Measurements from ENCODE around the gene RDH5. TPM values are rescaled to one million over a fixed set of nuclear protein-coding genes. Genes with fewer than 3 reads are reported as not detected.
A peak's percentile ranks its signal among the peaks of the same experiment; 100 is the strongest.
"Not testable (repeated sequence)": the region's sequence is repeated elsewhere in the genome, so short reads cannot be mapped to it uniquely, and the experiment has no call there.

The RDH5 gene
- total RNA-seq, 2 donors from 2014 or later = 6.4 to 13.3 TPM

DNA sequence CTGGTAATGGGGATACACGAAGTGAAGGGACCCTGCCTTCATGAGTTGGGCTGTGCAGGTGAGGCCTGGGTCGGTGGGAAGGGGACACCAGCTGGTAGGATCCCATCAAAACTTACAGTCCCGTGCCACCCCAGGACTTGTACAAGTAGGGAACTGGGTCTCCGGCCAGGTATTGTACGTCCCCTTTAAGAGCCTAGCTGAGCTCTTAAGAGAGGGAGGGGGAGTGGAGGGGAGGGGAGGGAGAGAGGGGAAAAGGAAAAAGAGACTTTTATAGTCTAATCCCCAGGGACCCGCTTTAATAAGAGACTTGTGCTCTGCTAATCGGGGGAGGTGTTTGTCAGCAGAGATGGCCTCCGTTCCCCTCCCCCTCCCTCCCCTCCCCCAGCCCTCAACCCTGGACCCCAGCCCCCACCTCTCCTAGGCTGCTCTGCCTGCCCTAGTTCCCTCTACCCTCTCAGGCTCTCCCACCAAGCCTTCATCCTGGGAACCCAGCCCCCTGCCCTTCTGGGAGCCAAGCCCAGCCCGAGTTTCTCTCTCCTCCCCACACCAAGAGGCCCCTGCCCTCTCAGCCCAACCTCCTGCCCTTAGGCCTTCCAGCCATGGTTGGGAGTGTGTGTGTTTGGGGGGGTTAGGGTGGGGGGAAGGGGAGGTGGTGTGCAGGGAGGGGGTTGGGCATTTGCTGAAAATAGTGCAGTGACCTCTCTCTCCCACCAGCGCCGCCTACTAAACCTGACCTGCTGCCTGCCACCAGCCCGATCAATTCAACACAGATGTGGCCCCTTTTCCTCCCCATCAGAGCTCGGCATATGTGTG is 25.4 kb downstream of the RDH5 start:
- no peaks in the 10 kb centered on the region for H3K9me3 Mint-ChIP-seq
- peak overlapping the region; percentile 2 to 5 for H3K27ac Mint-ChIP-seq
- DNase-seq (ENCODE audit: low spot score in 2 of 2) (peak in 1 of 2 donors; percentile 31), ATAC-seq (no peak)
- H3K36me3 Mint-ChIP-seq = no peaks in the 10 kb centered on the region

DNA sequence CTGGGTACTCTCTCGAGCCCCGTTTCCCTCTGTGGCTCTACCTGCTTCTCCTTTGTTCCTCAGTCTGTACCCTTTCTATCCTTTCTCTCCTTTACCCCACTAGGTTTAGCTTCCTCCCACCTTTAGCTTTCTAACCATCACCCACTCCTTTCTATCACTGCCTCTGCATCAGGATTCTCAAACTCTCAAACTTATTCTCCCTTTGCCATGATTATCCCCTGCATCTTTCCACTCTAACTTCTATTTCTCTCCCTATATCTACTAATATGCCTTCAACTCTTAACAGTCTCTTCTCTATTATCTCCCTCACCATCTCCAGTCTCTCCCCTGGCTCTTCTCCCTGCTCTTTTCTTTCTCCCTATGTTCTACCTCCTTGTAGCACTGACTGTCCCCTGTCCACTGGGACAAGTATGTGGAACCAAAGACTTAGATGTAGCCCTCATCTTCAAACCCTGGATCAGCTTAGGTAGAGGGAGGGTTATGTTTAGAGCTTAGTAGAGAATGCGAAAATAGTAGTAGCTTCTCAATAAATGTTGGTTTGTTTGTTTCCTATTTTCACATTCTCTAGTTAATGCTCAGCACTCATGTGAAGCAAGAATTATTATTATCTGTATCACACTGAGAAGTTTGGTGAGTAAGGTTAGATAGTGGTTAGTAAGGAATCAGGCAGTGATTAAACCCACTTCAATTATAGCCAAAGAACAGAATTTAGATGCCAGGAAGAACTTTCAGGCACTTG is 26.1 kb downstream of the RDH5 start:
- peak in 1 of 2 donors; percentile 38 for DNase-seq (ENCODE audit: low spot score in 2 of 2)
- H3K9me3 Mint-ChIP-seq = no peaks in the 10 kb centered on the region
- no peak for ATAC-seq
- no peaks in the 10 kb centered on the region for H3K36me3 Mint-ChIP-seq
- peak overlapping the region; percentile 2 to 5 for H3K27ac Mint-ChIP-seq

DNA sequence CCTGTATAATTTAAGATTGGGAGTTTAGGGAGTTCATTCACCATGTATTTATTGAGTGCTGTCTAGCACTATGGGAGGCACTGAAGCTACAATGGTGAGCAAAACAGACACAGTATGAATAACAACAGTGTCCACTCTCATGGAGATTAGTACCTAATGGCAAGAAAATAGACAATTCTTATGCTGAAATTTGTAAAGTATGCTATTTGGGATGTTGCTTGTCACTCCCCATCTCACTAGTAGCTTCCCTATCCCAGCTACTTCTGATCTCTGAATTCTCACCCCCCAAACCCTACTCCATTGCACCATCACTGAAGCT is 26.7 kb downstream of the RDH5 start:
- Mint-ChIP-seq H3K36me3 (no peaks in the 10 kb centered on the region), H3K27ac (no peak overlapping the region), H3K9me3 (no peaks in the 10 kb centered on the region)
- ATAC-seq (no peak), DNase-seq (ENCODE audit: low spot score in 2 of 2) (no peak)

DNA sequence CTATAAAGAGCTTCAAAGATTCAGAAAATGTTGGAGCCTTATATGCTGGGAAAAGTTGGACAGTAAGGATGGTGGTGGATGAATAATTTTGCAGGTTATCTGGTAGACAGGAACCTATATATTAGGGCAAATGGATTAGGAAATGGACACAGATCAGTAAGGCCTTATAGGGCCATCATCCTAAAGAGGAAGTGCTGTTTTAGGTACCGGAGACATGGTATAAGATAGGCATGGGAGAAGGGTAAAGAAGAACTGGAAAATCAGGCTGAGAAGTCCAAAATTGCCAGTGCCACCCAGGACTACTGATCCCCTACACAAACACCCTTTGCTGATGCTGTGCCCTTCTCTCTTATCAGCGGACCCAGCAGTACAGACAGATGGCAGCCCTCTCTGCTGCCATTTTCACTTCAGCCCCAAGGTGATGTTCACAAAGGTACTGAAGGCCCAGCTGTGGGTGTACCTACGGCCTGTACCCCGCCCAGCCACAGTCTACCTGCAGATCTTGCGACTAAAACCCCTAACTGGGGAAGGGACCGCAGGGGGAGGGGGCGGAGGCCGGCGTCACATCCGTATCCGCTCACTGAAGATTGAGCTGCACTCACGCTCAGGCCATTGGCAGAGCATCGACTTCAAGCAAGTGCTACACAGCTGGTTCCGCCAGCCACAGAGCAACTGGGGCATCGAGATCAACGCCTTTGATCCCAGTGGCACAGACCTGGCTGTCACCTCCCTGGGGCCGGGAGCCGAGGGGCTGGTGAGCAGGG is 28.2 kb downstream of the RDH5 start:
- peak overlapping the region; percentile 74 to 75 for H3K27ac Mint-ChIP-seq
- ATAC-seq (no peak), DNase-seq (ENCODE audit: low spot score in 2 of 2) (no peak)
- H3K36me3 Mint-ChIP-seq = no peaks in the 10 kb centered on the region
- H3K9me3 Mint-ChIP-seq = no peaks in the 10 kb centered on the region

DNA sequence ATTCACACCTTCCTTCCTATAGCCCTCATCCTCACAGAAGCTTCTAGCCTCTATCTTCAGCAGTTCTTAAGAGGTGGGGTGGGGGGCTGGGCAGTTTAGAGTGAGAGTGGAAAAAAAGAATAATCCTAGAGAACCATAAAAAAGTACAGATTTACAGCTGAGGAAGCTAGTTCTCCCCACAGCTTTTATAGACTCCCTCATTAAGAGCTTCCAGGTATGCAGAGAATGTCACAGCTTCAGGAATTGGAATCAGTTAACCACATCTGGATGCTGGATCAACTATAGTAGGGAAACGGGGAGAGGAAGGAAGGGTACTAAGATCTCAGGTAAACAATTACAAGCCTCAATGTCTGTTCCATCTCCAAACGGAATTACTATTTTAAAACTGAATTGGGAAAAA is 35.1 kb downstream of the RDH5 start:
- ATAC-seq = no peak
- peak overlapping the region; percentile 23 to 46 for H3K27ac Mint-ChIP-seq
- peaks cover 0 to 22% of the 10 kb centered on the region in 2 donors for H3K36me3 Mint-ChIP-seq
- DNase-seq (ENCODE audit: low spot score in 2 of 2) = no peak
- H3K9me3 Mint-ChIP-seq = no peaks in the 10 kb centered on the region

DNA sequence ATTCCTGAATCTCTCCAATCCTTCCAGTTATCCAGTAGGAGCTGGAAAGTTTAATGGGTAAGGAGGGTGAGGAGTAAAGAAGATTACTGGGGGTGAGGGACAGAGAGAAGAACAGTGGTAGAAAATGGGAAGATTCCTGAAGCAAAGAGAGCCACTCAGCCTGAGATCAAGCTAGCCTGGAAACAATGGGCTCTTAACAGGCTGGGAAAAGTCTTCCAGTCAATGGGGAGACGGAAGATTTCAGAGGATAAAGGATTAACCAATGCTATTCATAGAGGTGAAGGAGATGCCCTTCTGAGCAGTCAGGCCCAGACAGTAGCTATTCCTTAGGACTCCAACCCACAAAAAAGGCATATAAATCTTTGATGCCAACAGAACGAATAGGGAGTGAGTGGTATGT is 37.5 kb downstream of the RDH5 start:
- H3K27ac Mint-ChIP-seq = peak overlapping the region; percentile 7 to 92

DNA sequence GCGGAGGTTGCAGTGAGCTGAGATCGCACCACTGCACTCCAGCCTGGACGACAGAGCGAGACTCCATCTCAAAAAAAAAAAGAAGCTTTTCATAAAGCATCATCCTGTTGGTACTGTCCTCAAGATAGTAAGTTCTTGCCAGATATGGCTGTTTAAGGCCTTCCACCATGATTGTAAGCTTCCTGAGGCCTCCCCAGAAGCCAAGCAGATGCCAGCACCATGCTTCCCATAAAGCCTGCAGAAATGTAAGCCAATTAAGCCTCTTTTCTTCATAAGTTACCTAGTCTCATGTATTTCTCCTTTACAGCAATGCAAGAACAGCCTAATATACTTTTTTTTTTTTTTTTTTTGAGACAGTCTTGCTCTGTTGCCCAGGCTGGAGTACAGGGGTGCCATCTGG is 38.4 kb downstream of the RDH5 start:
- ATAC-seq; H3K9me3 Mint-ChIP-seq; DNase-seq (ENCODE audit: low spot score in 2 of 2): not testable (repeated sequence)
- Mint-ChIP-seq H3K27ac (peak overlapping the region; percentile 7 to 50), H3K36me3 (peaks cover 0 to 38% of the 10 kb centered on the region in 2 donors)

More for the DNA sequence above, 37.5 kb downstream of the RDH5 start:
- ATAC-seq (no peak), DNase-seq (ENCODE audit: low spot score in 2 of 2) (no peak)
- Mint-ChIP-seq H3K36me3 (peaks cover 0 to 38% of the 10 kb centered on the region in 2 donors), H3K9me3 (peaks cover 0 to 4% of the 10 kb centered on the region in 2 donors)

DNA sequence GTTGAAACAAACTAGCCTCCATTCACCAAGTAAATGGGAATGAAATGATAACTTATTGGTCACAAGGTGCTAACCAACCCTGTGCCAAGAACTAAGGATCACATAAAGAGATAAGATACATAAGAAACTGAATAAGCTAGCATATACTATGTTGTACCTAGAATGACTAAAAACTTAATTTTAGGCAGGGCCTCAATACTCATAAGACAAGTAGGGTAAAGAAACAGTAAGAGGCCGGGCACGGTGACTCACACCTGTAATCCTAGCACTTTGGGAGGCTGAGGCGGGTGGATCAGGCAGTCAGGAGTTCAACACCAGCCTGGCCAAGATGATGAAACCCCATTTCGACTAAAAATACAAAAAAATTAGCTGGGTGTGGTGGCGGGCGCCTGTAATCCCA is 40.5 kb downstream of the RDH5 start:
- DNase-seq (ENCODE audit: low spot score in 2 of 2) (peak in 1 of 2 donors; percentile 43), ATAC-seq (peak; percentile 93 to 97)
- peaks cover 0 to 38% of the 10 kb centered on the region in 2 donors for H3K36me3 Mint-ChIP-seq
- peaks cover 0 to 4% of the 10 kb centered on the region in 2 donors for H3K9me3 Mint-ChIP-seq
- H3K27ac Mint-ChIP-seq = peak overlapping the region; percentile 86 to 94

DNA sequence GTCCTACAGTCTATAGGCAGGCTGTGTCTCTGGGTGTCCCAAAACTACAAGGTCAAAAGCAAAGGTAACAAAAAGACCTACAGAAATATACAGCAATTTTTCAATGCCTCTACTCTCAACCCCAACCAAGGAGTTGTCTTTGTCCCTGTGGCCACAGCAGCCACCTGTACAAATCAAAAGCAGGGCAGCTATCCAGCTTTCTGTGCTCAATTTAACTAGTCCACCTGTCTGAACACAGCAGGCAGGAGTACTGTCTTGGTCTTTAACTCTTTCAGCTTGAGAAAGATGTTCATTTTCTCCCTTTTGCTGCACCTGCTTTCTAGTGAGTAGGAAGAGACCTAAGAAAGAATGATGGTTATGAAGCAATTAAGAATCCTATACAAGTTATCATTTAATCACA is 42.5 kb downstream of the RDH5 start:
- ATAC-seq = no peak
- H3K9me3 Mint-ChIP-seq = peaks cover 0 to 4% of the 10 kb centered on the region in 2 donors
- H3K27ac Mint-ChIP-seq = no peak overlapping the region
- no peak for DNase-seq (ENCODE audit: low spot score in 2 of 2)
- peaks cover 0 to 32% of the 10 kb centered on the region in 2 donors for H3K36me3 Mint-ChIP-seq

DNA sequence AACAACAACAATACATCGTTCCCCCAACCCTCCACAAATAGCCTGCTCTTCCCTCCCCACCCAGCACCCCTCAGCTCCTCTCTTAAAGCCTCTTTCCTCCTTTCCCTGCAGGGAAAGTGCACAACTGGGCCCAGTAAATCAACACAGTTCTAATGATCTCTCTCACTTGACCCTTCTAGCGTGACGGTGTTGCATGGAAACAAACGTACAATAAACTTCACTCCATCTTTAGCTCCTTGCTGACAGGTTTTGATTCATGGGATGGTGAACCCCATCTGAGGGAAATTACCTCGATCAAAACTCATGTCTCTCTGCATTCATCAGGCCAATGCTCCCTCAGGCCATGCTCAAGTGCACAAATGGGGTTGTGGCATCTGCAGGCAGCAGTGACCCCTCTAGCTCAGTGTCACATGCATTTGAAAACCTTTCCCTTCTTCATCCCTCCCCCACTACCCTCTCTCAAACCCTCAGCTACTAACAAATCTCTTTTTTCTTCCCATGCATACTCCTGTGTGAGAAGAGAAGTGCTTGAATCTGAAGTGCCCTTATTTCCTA is 45.6 kb downstream of the RDH5 start:
- Mint-ChIP-seq H3K9me3 (no peaks in the 10 kb centered on the region), H3K27ac (peak overlapping the region in 1 of 2 donors; percentile 19), H3K36me3 (peaks cover 4 to 16% of the 10 kb centered on the region in 2 donors)

DNA sequence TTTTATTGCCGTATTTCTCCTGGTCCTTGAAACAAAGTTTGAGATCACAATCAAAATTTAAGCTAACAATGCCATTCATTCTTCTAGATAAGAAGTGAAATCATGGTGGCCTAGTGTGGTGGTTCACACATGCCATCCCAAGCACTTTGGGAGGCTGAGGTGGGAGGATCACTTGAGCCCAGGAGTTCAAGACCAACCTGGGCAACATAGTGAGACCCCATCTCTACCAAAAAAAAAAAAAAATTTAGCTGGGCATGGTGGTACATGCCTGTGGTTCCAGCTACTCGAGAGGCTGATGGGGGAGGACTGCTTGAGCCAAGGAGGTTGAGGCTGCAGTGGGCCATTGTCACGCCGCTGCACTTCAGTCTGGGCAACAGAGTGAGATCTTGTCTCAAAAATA is 47.0 kb downstream of the RDH5 start:
- no peak overlapping the region for H3K27ac Mint-ChIP-seq

More for the DNA sequence above, 45.6 kb downstream of the RDH5 start:
- ATAC-seq = no peak
- DNase-seq (ENCODE audit: low spot score in 2 of 2) = no peak

DNA sequence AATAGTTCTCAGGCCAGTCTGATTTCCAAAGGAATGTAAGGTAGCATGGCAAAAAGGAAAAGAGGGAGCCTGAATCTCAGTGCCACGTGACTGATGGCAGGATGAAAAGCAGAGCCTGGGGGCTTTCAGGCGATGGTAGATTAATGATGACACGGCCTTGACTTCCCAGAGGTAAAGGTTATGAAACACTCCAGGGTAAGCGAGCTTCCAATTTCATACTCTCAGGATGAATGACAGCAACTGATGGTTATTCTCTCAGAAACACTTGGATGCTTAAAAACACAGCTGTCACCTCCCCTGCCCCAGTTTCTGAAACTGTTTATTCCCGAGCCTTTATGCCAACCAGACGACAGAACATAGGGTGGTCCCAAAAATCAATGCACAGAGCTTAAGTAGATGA is 51.5 kb downstream of the RDH5 start:
- H3K27ac Mint-ChIP-seq = peak overlapping the region; percentile 9 to 19
- H3K9me3 Mint-ChIP-seq = no peaks in the 10 kb centered on the region
- no peak for DNase-seq (ENCODE audit: low spot score in 2 of 2)
- H3K36me3 Mint-ChIP-seq = peaks cover 4 to 6% of the 10 kb centered on the region in 2 donors
- ATAC-seq = no peak

More for the DNA sequence above, 47.0 kb downstream of the RDH5 start:
- Mint-ChIP-seq H3K9me3 (no peaks in the 10 kb centered on the region), H3K36me3 (peaks cover 4 to 6% of the 10 kb centered on the region in 2 donors)
- ATAC-seq (no peak), DNase-seq (ENCODE audit: low spot score in 2 of 2) (no peak)

Other genes with a start within 250 kb of the RDH5 start
- not detected for gene OR6C68, start 228.0 kb upstream of the RDH5 start, total RNA-seq
- not detected for gene OR6C4, start 170.8 kb upstream of the RDH5 start, total RNA-seq
- not detected for gene OR2AP1, start 147.9 kb upstream of the RDH5 start, total RNA-seq
- not detected for gene OR10P1, start 83.5 kb upstream of the RDH5 start, total RNA-seq
- gene ITGA7, start 12.5 kb upstream of the RDH5 start, total RNA-seq = 10 to 100 TPM in 1 of 2 donors, 1 to 10 TPM in 1; 4.0 to 11.9 TPM
- 100 to 1,000 TPM; 116 to 118 TPM for gene BLOC1S1, start 4.3 kb upstream of the RDH5 start, total RNA-seq
- 100 to 1,000 TPM; 129 to 180 TPM for gene CD63, start 8.6 kb downstream of the RDH5 start, total RNA-seq
- gene GDF11, start 22.7 kb downstream of the RDH5 start, total RNA-seq = 10 to 100 TPM in 1 of 2 donors, 1 to 10 TPM in 1; 5.9 to 12.0 TPM
- 100 to 1,000 TPM in 1 of 2 donors, 10 to 100 TPM in 1; 95.0 to 101 TPM for gene SARNP, start 97.3 kb downstream of the RDH5 start, total RNA-seq
- gene ORMDL2, start 97.6 kb downstream of the RDH5 start, total RNA-seq = 10 to 100 TPM; 27.0 to 35.2 TPM
- 10 to 100 TPM; 29.0 to 33.4 TPM for gene DNAJC14, start 109.2 kb downstream of the RDH5 start, total RNA-seq
- under 1 TPM in 1 of 2 donors, not detected in 1; 0.12 TPM for gene MMP19, start 122.5 kb downstream of the RDH5 start, total RNA-seq
- 10 to 100 TPM; 18.9 to 32.9 TPM for gene PYM1, start 207.5 kb downstream of the RDH5 start, total RNA-seq
- gene DGKA, start 210.8 kb downstream of the RDH5 start, total RNA-seq = 100 to 1,000 TPM; 386 to 441 TPM
- 1 to 10 TPM; 1.2 to 5.6 TPM for gene PMEL, start 245.6 kb downstream of the RDH5 start, total RNA-seq
- gene CDK2, start 246.4 kb downstream of the RDH5 start, total RNA-seq = 100 to 1,000 TPM; 116 to 144 TPM